ENCODE measurements around the gene CD36.

The CD36 gene

GRCh38 chr7:80629023-80629422 is 9.4 kb upstream of the CD36 start:
- no peak for ATAC-seq
- TF ChIP-seq, protein P1, sequence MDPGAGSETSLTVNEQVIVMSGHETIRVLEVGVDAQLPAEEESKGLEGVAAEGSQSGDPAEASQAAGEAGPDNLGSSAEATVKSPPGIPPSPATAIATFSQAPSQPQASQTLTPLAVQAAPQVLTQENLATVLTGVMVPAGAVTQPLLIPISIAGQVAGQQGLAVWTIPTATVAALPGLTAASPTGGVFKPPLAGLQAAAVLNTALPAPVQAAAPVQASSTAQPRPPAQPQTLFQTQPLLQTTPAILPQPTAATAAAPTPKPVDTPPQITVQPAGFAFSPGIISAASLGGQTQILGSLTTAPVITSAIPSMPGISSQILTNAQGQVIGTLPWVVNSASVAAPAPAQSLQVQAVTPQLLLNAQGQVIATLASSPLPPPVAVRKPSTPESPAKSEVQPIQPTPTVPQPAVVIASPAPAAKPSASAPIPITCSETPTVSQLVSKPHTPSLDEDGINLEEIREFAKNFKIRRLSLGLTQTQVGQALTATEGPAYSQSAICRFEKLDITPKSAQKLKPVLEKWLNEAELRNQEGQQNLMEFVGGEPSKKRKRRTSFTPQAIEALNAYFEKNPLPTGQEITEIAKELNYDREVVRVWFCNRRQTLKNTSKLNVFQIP (CRISPR knock-in tag; IDR thresholded peaks at IDR 0.05; ENCODE audit: borderline replicate concordance, low read depth), result no peak
- TF ChIP-seq SNAI2 (CRISPR knock-in tag; IDR thresholded peaks at IDR 0.05) (no peak), RARB (CRISPR knock-in tag; IDR thresholded peaks at IDR 0.05) (no peak), TCF4 (CRISPR knock-in tag; IDR thresholded peaks at IDR 0.05; ENCODE audit: borderline replicate concordance) (no peak), ZC3H10 (CRISPR knock-in tag; IDR thresholded peaks at IDR 0.05) (no peak), ZNF70 (CRISPR knock-in tag; IDR thresholded peaks at IDR 0.05) (no peak), GLIS3 (CRISPR knock-in tag; IDR thresholded peaks at IDR 0.05) (no peak), OSR1 (CRISPR knock-in tag; IDR thresholded peaks at IDR 0.05) (no peak), ZNF565 (CRISPR knock-in tag; conservative IDR thresholded peaks at IDR 0.05; ENCODE audit: low read depth) (no peak)
- TF ChIP-seq, protein P2, sequence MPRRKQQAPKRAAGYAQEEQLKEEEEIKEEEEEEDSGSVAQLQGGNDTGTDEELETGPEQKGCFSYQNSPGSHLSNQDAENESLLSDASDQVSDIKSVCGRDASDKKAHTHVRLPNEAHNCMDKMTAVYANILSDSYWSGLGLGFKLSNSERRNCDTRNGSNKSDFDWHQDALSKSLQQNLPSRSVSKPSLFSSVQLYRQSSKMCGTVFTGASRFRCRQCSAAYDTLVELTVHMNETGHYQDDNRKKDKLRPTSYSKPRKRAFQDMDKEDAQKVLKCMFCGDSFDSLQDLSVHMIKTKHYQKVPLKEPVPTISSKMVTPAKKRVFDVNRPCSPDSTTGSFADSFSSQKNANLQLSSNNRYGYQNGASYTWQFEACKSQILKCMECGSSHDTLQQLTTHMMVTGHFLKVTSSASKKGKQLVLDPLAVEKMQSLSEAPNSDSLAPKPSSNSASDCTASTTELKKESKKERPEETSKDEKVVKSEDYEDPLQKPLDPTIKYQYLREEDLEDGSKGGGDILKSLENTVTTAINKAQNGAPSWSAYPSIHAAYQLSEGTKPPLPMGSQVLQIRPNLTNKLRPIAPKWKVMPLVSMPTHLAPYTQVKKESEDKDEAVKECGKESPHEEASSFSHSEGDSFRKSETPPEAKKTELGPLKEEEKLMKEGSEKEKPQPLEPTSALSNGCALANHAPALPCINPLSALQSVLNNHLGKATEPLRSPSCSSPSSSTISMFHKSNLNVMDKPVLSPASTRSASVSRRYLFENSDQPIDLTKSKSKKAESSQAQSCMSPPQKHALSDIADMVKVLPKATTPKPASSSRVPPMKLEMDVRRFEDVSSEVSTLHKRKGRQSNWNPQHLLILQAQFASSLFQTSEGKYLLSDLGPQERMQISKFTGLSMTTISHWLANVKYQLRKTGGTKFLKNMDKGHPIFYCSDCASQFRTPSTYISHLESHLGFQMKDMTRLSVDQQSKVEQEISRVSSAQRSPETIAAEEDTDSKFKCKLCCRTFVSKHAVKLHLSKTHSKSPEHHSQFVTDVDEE (CRISPR knock-in tag; IDR thresholded peaks at IDR 0.05), result no peak
- TF ChIP-seq, protein P3, sequence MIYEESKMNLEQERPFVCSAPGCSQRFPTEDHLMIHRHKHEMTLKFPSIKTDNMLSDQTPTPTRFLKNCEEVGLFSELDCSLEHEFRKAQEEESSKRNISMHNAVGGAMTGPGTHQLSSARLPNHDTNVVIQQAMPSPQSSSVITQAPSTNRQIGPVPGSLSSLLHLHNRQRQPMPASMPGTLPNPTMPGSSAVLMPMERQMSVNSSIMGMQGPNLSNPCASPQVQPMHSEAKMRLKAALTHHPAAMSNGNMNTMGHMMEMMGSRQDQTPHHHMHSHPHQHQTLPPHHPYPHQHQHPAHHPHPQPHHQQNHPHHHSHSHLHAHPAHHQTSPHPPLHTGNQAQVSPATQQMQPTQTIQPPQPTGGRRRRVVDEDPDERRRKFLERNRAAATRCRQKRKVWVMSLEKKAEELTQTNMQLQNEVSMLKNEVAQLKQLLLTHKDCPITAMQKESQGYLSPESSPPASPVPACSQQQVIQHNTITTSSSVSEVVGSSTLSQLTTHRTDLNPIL (CRISPR knock-in tag; IDR thresholded peaks at IDR 0.05; ENCODE audit: low read depth), result no peak

- ATAC-seq, result no peak
- no peak for TF ChIP-seq PPARA (CRISPR knock-in tag; IDR thresholded peaks at IDR 0.05; ENCODE audit: borderline replicate concordance)
- no peak for TF ChIP-seq ZNF565 (CRISPR knock-in tag; conservative IDR thresholded peaks at IDR 0.05; ENCODE audit: low read depth)
- TF ChIP-seq, protein P1 (CRISPR knock-in tag; IDR thresholded peaks at IDR 0.05; ENCODE audit: borderline replicate concordance, low read depth), result no peak
Measured at GRCh38 chr7:80630608-80631405, 7.6 kb upstream of the CD36 start.

GRCh38 chr7:80631421-80631820 is 7.0 kb upstream of the CD36 start:
- no peak for ATAC-seq
- no peak for TF ChIP-seq ZNF565 (CRISPR knock-in tag; conservative IDR thresholded peaks at IDR 0.05; ENCODE audit: low read depth)
- TF ChIP-seq ISL1 (CRISPR knock-in tag; IDR thresholded peaks at IDR 0.05), result no peak
- TF ChIP-seq ESRRG (CRISPR knock-in tag; IDR thresholded peaks at IDR 0.05), result no peak
- no peak for TF ChIP-seq SNAI2 (CRISPR knock-in tag; IDR thresholded peaks at IDR 0.05)
- TF ChIP-seq ZFP3 (CRISPR knock-in tag; IDR thresholded peaks at IDR 0.05), result no peak
- TF ChIP-seq OSR1 (CRISPR knock-in tag; IDR thresholded peaks at IDR 0.05), result no peak
- TF ChIP-seq ZFP30 (CRISPR knock-in tag; IDR thresholded peaks at IDR 0.05), result no peak
- no peak for TF ChIP-seq PPARA (CRISPR knock-in tag; IDR thresholded peaks at IDR 0.05; ENCODE audit: borderline replicate concordance)
- no peak for TF ChIP-seq RARB (CRISPR knock-in tag; IDR thresholded peaks at IDR 0.05)
- TF ChIP-seq, protein P4, sequence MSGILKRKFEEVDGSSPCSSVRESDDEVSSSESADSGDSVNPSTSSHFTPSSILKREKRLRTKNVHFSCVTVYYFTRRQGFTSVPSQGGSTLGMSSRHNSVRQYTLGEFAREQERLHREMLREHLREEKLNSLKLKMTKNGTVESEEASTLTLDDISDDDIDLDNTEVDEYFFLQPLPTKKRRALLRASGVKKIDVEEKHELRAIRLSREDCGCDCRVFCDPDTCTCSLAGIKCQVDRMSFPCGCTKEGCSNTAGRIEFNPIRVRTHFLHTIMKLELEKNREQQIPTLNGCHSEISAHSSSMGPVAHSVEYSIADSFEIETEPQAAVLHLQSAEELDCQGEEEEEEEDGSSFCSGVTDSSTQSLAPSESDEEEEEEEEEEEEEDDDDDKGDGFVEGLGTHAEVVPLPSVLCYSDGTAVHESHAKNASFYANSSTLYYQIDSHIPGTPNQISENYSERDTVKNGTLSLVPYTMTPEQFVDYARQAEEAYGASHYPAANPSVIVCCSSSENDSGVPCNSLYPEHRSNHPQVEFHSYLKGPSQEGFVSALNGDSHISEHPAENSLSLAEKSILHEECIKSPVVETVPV (CRISPR knock-in tag; IDR thresholded peaks at IDR 0.05), result no peak
- no peak for TF ChIP-seq PATZ1 (CRISPR knock-in tag; IDR thresholded peaks at IDR 0.05; ENCODE audit: borderline replicate concordance)
- TF ChIP-seq, protein P2 (CRISPR knock-in tag; IDR thresholded peaks at IDR 0.05), result no peak
- no peak for TF ChIP-seq TCF4 (CRISPR knock-in tag; IDR thresholded peaks at IDR 0.05; ENCODE audit: borderline replicate concordance)
- TF ChIP-seq ZNF8 (CRISPR knock-in tag; IDR thresholded peaks at IDR 0.05), result no peak
- TF ChIP-seq TOX (CRISPR knock-in tag; IDR thresholded peaks at IDR 0.05; ENCODE audit: borderline replicate concordance), result no peak
- TF ChIP-seq BACH2 (CRISPR knock-in tag; IDR thresholded peaks at IDR 0.05; ENCODE audit: borderline replicate concordance), result no peak
- TF ChIP-seq, protein P3 (CRISPR knock-in tag; IDR thresholded peaks at IDR 0.05; ENCODE audit: low read depth), result no peak

All from SK-N-SH treated with all-trans-retinoic acid at 6 μM for 48 hours (cell line).